Fibroblast of lung (primary cell): Measurements from ENCODE around the gene TRIM8. TPM values are rescaled to one million over a fixed set of nuclear protein-coding genes. Genes with fewer than 3 reads are reported as not detected.

Experiments used
- DNase-seq, 2 donors: peaks; one replicate each; pipeline versions ENCODE4 v3.0.0 to v3.0.0-alpha.2; 2010; ENCODE audit warnings: low read depth in 2 of 2
- H2AFZ ChIP-seq: 2 replicates; pipeline ENCODE4 v1.5.1; 2012; ENCODE audit warnings: low read length, control low read depth, inconsistent platforms
- H3K27ac ChIP-seq: 2 replicates; pipeline ENCODE4 v1.5.1; 2011; ENCODE audit warnings: low read length, control low read depth; ENCODE audit not compliant: insufficient read depth
- H3K27me3 ChIP-seq: 2 replicates; pipeline ENCODE4 v1.5.1; 2011; ENCODE audit warnings: mild to moderate bottlenecking, low read length; ENCODE audit not compliant: control insufficient read depth, insufficient read depth
- H3K36me3 ChIP-seq: 2 replicates; pipeline ENCODE4 v1.5.1; 2011; ENCODE audit warnings: low read length; ENCODE audit not compliant: control insufficient read depth, insufficient read depth
- H3K4me1 ChIP-seq: 2 replicates; pipeline ENCODE4 v1.5.1; 2011; ENCODE audit warnings: low read length; ENCODE audit not compliant: control insufficient read depth, insufficient read depth; ENCODE audit errors: extremely low read depth
- H3K4me2 ChIP-seq: 2 replicates; pipeline ENCODE4 v1.5.1; 2011; ENCODE audit warnings: low read length, control low read depth; ENCODE audit not compliant: insufficient read depth; ENCODE audit errors: extremely low read depth
- H3K4me3 ChIP-seq, 4 experiments: fragments of 200-600 bp in 1 of 4; sonication (generic) in 1 of 4; replicated peaks in 1 of 4; 2 replicates each; pipeline ENCODE4 v1.5.1; 2011 to 2016; ENCODE audit warnings: low read length in 4 of 4, low read depth in 3 of 4, mild to moderate bottlenecking in 3 of 4, control low read depth in 2 of 4, inconsistent platforms in 1 of 4, mixed read lengths in 1 of 4; ENCODE audit not compliant: insufficient read depth in 1 of 4; ENCODE audit errors: control extremely low read depth in 1 of 4
- H3K79me2 ChIP-seq: 2 replicates; pipeline ENCODE4 v1.5.1; 2012; ENCODE audit warnings: mild to moderate bottlenecking, low read length, inconsistent platforms; ENCODE audit not compliant: control insufficient read depth, insufficient read depth
- H3K9ac ChIP-seq: 2 replicates; pipeline ENCODE4 v1.5.1; 2011; ENCODE audit warnings: mild to moderate bottlenecking, low read length, control low read depth; ENCODE audit not compliant: insufficient read depth
- H3K9me3 ChIP-seq: 2 replicates; pipeline ENCODE4 v1.5.1; 2012; ENCODE audit warnings: low read depth, low read length; ENCODE audit not compliant: control insufficient read depth, insufficient read depth
- H4K20me1 ChIP-seq: 2 replicates; pipeline ENCODE4 v1.5.1; 2011; ENCODE audit warnings: low read length; ENCODE audit not compliant: control insufficient read depth, insufficient read depth; ENCODE audit errors: extremely low read depth
- EZH2 ChIP-seq: IDR thresholded peaks from 2 replicates; pipeline ENCODE4 v1.5.1; 2012; ENCODE audit warnings: low read length, control low read depth, mild to moderate bottlenecking; ENCODE audit errors: missing control alignments
- polyA plus RNA-seq, 2 donors: library from polyadenylated mRNA; depleted of rRNA in 1 of 2; stranded (reverse) in 1 of 2; unstranded in 1 of 2; fragments of >200 nt; gene quantifications; 2 replicates each; pipeline ENCODE4 v1.2.1, GENCODE V29; 2011 to 2012; ENCODE audit warnings: missing spikeins in 1 of 2
- total RNA-seq: library from RNA; depleted of rRNA; stranded (reverse); fragments of >200 nt; gene quantifications from 2 replicates; pipeline ENCODE4 v1.2.1, GENCODE V29; 2014
- TF ChIP-seq, protein P1 (sequence below), 2 donors: IDR thresholded peaks in 1 of 2; conservative IDR thresholded peaks in 1 of 2; 1 replicate in 1 of 2; 2 replicates in 1 of 2; pipeline ENCODE4 v1.5.1; 2011 to 2012; ENCODE audit warnings: low read length in 2 of 2, control low read depth in 1 of 2, inconsistent platforms in 1 of 2, low read depth in 1 of 2, mild to moderate bottlenecking in 1 of 2

Gene TRIM8
- total and polyA plus RNA-seq, 2 donors (not counting 1 experiment from before 2014, with no cell fraction given) = 93.2 to 143 TPM

GRCh38 chr10:102702742-102703141 lies 58.5 kb downstream of the TRIM8 start:
- Histone ChIP-seq H3K27ac (no peak overlapping the region), H4K20me1 (no peaks in the 10 kb centered on the region), H3K9me3 (no peaks in the 10 kb centered on the region), H3K4me3 (no peak overlapping the region), H3K4me2 (no peak overlapping the region), H3K9ac (no peak overlapping the region), H3K4me1 (peaks cover 8% of the 10 kb centered on the region), H2AFZ (no peak overlapping the region), H3K36me3 (peaks cover 1% of the 10 kb centered on the region), H3K27me3 (no peaks in the 10 kb centered on the region), H3K79me2 (peaks cover 9% of the 10 kb centered on the region)
- peak in 1 of 2 donors; percentile 70 for DNase-seq
- TF ChIP-seq, protein P1, sequence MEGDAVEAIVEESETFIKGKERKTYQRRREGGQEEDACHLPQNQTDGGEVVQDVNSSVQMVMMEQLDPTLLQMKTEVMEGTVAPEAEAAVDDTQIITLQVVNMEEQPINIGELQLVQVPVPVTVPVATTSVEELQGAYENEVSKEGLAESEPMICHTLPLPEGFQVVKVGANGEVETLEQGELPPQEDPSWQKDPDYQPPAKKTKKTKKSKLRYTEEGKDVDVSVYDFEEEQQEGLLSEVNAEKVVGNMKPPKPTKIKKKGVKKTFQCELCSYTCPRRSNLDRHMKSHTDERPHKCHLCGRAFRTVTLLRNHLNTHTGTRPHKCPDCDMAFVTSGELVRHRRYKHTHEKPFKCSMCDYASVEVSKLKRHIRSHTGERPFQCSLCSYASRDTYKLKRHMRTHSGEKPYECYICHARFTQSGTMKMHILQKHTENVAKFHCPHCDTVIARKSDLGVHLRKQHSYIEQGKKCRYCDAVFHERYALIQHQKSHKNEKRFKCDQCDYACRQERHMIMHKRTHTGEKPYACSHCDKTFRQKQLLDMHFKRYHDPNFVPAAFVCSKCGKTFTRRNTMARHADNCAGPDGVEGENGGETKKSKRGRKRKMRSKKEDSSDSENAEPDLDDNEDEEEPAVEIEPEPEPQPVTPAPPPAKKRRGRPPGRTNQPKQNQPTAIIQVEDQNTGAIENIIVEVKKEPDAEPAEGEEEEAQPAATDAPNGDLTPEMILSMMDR (conservative IDR thresholded peaks at IDR 0.05 in 1 of 2, IDR thresholded peaks at IDR 0.05 in 1 of 2; ENCODE audit: low read depth in 1 of 2, low read length in 2 of 2) = no peak

- H3K4me2 ChIP-seq = peak overlapping the region; percentile 44
- H4K20me1 ChIP-seq = no peaks in the 10 kb centered on the region
- H3K4me1 ChIP-seq = peaks cover 8% of the 10 kb centered on the region
- H3K79me2 ChIP-seq = peaks cover 17% of the 10 kb centered on the region
- no peak overlapping the region for H3K4me3 ChIP-seq
- no peaks in the 10 kb centered on the region for H3K9me3 ChIP-seq
- no peak for TF ChIP-seq EZH2
- DNase-seq = peak; percentile 36 to 89
- H3K9ac ChIP-seq = no peak overlapping the region
- H2AFZ ChIP-seq = no peak overlapping the region
- peak overlapping the region; percentile 50 for H3K27ac ChIP-seq
- H3K36me3 ChIP-seq = no peaks in the 10 kb centered on the region
- H3K27me3 ChIP-seq = no peaks in the 10 kb centered on the region
Measured at GRCh38 chr10:102704915-102705314, 60.6 kb downstream of the TRIM8 start.

- H3K27me3 ChIP-seq = no peaks in the 10 kb centered on the region
- no peak overlapping the region for H2AFZ ChIP-seq
- H3K9ac ChIP-seq = no peak overlapping the region
- no peak for TF ChIP-seq EZH2
- TF ChIP-seq, protein P1 (conservative IDR thresholded peaks at IDR 0.05 in 1 of 2, IDR thresholded peaks at IDR 0.05 in 1 of 2; ENCODE audit: low read depth in 1 of 2, low read length in 2 of 2) = no peak
- peaks cover 21% of the 10 kb centered on the region for H3K79me2 ChIP-seq
- peak overlapping the region; percentile 50 for H3K27ac ChIP-seq
- H3K36me3 ChIP-seq = no peaks in the 10 kb centered on the region
- DNase-seq = no peak
- no peak overlapping the region for H3K4me3 ChIP-seq
- no peaks in the 10 kb centered on the region for H4K20me1 ChIP-seq
- H3K4me2 ChIP-seq = peak overlapping the region; percentile 44
- peaks cover 14% of the 10 kb centered on the region for H3K4me1 ChIP-seq
- no peaks in the 10 kb centered on the region for H3K9me3 ChIP-seq
Measured at GRCh38 chr10:102705531-102705930, 61.3 kb downstream of the TRIM8 start.

Other genes starting within 250 kb of the TRIM8 start
- 16.7 and 23.3 TPM in 2 replicates for gene NFKB2, start 248.8 kb upstream of the TRIM8 start, total RNA-seq
- gene NFKB2, start 248.8 kb upstream of the TRIM8 start, polyA plus RNA-seq = 6.8 and 7.6 TPM in 2 replicates
- gene PSD, start 225.7 kb upstream of the TRIM8 start, total RNA-seq = 5.3 and 6.9 TPM in 2 replicates
- gene PSD, start 225.7 kb upstream of the TRIM8 start, polyA plus RNA-seq = 0.07 and 0.30 TPM in 2 replicates
- 6.7 and 7.3 TPM in 2 replicates for gene FBXL15, start 223.6 kb upstream of the TRIM8 start, total RNA-seq
- 2.2 and 2.8 TPM in 2 replicates for gene FBXL15, start 223.6 kb upstream of the TRIM8 start, polyA plus RNA-seq
- 60.8 and 63.2 TPM in 2 replicates for gene CUEDC2, start 211.9 kb upstream of the TRIM8 start, total RNA-seq
- gene CUEDC2, start 211.9 kb upstream of the TRIM8 start, polyA plus RNA-seq = 62.3 and 66.8 TPM in 2 replicates
- under 0.01 and 0.17 TPM in 2 replicates for gene C10orf95, start 192.9 kb upstream of the TRIM8 start, total RNA-seq
- not detected in 2 replicates for gene C10orf95, start 192.9 kb upstream of the TRIM8 start, polyA plus RNA-seq
- 94.8 and 128 TPM in 2 replicates for gene ACTR1A, start 141.8 kb upstream of the TRIM8 start, total RNA-seq
- 125 and 155 TPM in 2 replicates for gene ACTR1A, start 141.8 kb upstream of the TRIM8 start, polyA plus RNA-seq
- 2.6 and 4.3 TPM in 2 replicates for gene SUFU, start 140.5 kb upstream of the TRIM8 start, total RNA-seq
- gene SUFU, start 140.5 kb upstream of the TRIM8 start, polyA plus RNA-seq = 5.6 and 8.2 TPM in 2 replicates
- 8.5 and 10.6 TPM in 2 replicates for gene ARL3, start 69.9 kb downstream of the TRIM8 start, total RNA-seq
- gene ARL3, start 69.9 kb downstream of the TRIM8 start, polyA plus RNA-seq = 22.0 and 22.9 TPM in 2 replicates
- 1.0 and 3.1 TPM in 2 replicates for gene SFXN2, start 70.2 kb downstream of the TRIM8 start, total RNA-seq
- 6.5 and 9.7 TPM in 2 replicates for gene SFXN2, start 70.2 kb downstream of the TRIM8 start, polyA plus RNA-seq
- 28.8 and 40.0 TPM in 2 replicates for gene WBP1L, start 99.5 kb downstream of the TRIM8 start, total RNA-seq
- gene WBP1L, start 99.5 kb downstream of the TRIM8 start, polyA plus RNA-seq = 33.7 and 36.8 TPM in 2 replicates
- gene CYP17A1, start 192.9 kb downstream of the TRIM8 start, total RNA-seq = not detected in 2 replicates
- gene CYP17A1, start 192.9 kb downstream of the TRIM8 start, polyA plus RNA-seq = not detected in 2 replicates
- 15.5 and 17.2 TPM in 2 replicates for gene BORCS7, start 209.8 kb downstream of the TRIM8 start, total RNA-seq
- 26.9 and 48.8 TPM in 2 replicates for gene BORCS7, start 209.8 kb downstream of the TRIM8 start, polyA plus RNA-seq
- gene AS3MT, start 225.0 kb downstream of the TRIM8 start, total RNA-seq = 8.1 and 10.5 TPM in 2 replicates
- 6.1 and 11.4 TPM in 2 replicates for gene AS3MT, start 225.0 kb downstream of the TRIM8 start, polyA plus RNA-seq